GM23338 (cell line): ENCODE results near the gene TRDN. TPM values are rescaled to one million over a fixed set of nuclear protein-coding genes. Genes with fewer than 3 reads are reported as not detected.

Experiments used
- ATAC-seq: fragments of 200-7000 bp; cut with Tn5 transposase; 3 replicates; pipeline ENCODE4 v1.9.1; 2020
- DNase-seq: peaks from one replicate; pipeline ENCODE4 v3.0.0-alpha.2; 2015; ENCODE audit warnings: low spot score
- H2AFZ ChIP-seq: fragments of 200-600 bp; sonication (generic); 2 replicates; pipeline ENCODE4 v1.8.0; 2016; ENCODE audit warnings: antibody characterized with exemption, mild to moderate bottlenecking, moderate library complexity
- H3F3A ChIP-seq: fragments of 200-600 bp; sonication (generic); replicated peaks from 2 replicates; pipeline ENCODE4 v1.8.0; 2017; ENCODE audit warnings: antibody characterized with exemption, mixed run types, low read depth
- H3K27ac ChIP-seq: fragments of 200-600 bp; sonication (generic); 2 replicates; pipeline ENCODE4 v1.6.1; 2016; ENCODE audit warnings: low read depth
- H3K27me3 ChIP-seq: fragments of 200-600 bp; sonication (generic); 2 replicates; pipeline ENCODE4 v1.8.0; 2016; ENCODE audit warnings: mild to moderate bottlenecking, mixed run types, moderate library complexity; ENCODE audit not compliant: insufficient read depth
- H3K36me3 ChIP-seq: fragments of 200-600 bp; sonication (generic); 2 replicates; pipeline ENCODE4 v1.8.0; 2016; ENCODE audit warnings: mild to moderate bottlenecking; ENCODE audit not compliant: insufficient read depth
- H3K4me1 ChIP-seq: fragments of 200-600 bp; sonication (generic); 2 replicates; pipeline ENCODE4 v1.8.0; 2016; ENCODE audit warnings: mild to moderate bottlenecking, moderate library complexity; ENCODE audit not compliant: insufficient read depth
- H3K4me2 ChIP-seq: fragments of 200-600 bp; sonication (generic); 2 replicates; pipeline ENCODE4 v1.7.1; 2017; ENCODE audit warnings: mixed run types
- H3K4me3 ChIP-seq: fragments of 200-600 bp; sonication (generic); 2 replicates; pipeline ENCODE4 v1.6.1; 2016; ENCODE audit warnings: mixed run types
- H3K79me2 ChIP-seq: fragments of 200-600 bp; sonication (generic); replicated peaks from 2 replicates; pipeline ENCODE4 v1.8.0; 2017; ENCODE audit warnings: mild to moderate bottlenecking; ENCODE audit not compliant: insufficient read depth
- H3K9me2 ChIP-seq: fragments of 200-600 bp; sonication (generic); 2 replicates; pipeline ENCODE4 v1.8.0; 2017; ENCODE audit not compliant: insufficient read depth
- H4K20me1 ChIP-seq: fragments of 200-600 bp; sonication (generic); replicated peaks from 2 replicates; pipeline ENCODE4 v1.8.0; 2017; ENCODE audit warnings: mild to moderate bottlenecking; ENCODE audit not compliant: insufficient read depth
- H3K27ac Mint-ChIP-seq: 2 replicates; pipeline ENCODE4 v1.8.0; 2020; ENCODE audit warnings: inconsistent platforms, mild to moderate bottlenecking, moderate library complexity, mixed read lengths
- H3K27me3 Mint-ChIP-seq: 3 replicates; pipeline ENCODE4 v1.8.0; 2022; ENCODE audit warnings: low read depth, mild to moderate bottlenecking, moderate library complexity, mixed read lengths, inconsistent platforms; ENCODE audit not compliant: insufficient read depth, poor library complexity
- H3K36me3 Mint-ChIP-seq: 3 replicates; pipeline ENCODE4 v1.8.0; 2021; ENCODE audit warnings: low read depth, mild to moderate bottlenecking, inconsistent platforms, moderate library complexity, mixed read lengths
- H3K4me1 Mint-ChIP-seq: 3 replicates; pipeline ENCODE4 v1.8.0; 2020; ENCODE audit warnings: mild to moderate bottlenecking, inconsistent platforms, mixed read lengths
- H3K4me3 Mint-ChIP-seq: 3 replicates; pipeline ENCODE4 v1.8.0; 2021; ENCODE audit warnings: moderate library complexity, mild to moderate bottlenecking, inconsistent platforms, mixed read lengths
- H3K9me3 Mint-ChIP-seq: 3 replicates; pipeline ENCODE4 v1.8.0; 2020; ENCODE audit warnings: moderate library complexity, mild to moderate bottlenecking, inconsistent platforms, mixed read lengths
- CREB1 ChIP-seq: fragments of 250-450 bp; sonication (Bioruptor Pico); IDR thresholded peaks from 2 replicates; pipeline ENCODE4 v1.5.0; 2020; ENCODE audit warnings: low read depth, mild to moderate bottlenecking, moderate library complexity
- EZH2 ChIP-seq: fragments of 200-600 bp; sonication (generic); IDR thresholded peaks from one replicate; pipeline ENCODE4 v1.8.0; 2017; ENCODE audit warnings: antibody characterized with exemption, mild to moderate bottlenecking, low read depth; ENCODE audit not compliant: unreplicated experiment
- EZH2phosphoT487 ChIP-seq: fragments of 200-600 bp; sonication (generic); IDR thresholded peaks from one replicate; pipeline ENCODE4 v1.8.1; 2018; ENCODE audit warnings: antibody characterized with exemption; ENCODE audit not compliant: unreplicated experiment
- JUNB ChIP-seq: IDR thresholded peaks from one replicate; pipeline ENCODE4 v1.6.1; 2016; ENCODE audit warnings: antibody characterized with exemption; ENCODE audit not compliant: unreplicated experiment
- NANOG ChIP-seq: IDR thresholded peaks from 2 replicates; pipeline ENCODE4 v1.6.1; 2016; ENCODE audit warnings: antibody characterized with exemption, borderline replicate concordance
- POLR2AphosphoS5 ChIP-seq: IDR thresholded peaks from 2 replicates; pipeline ENCODE4 v1.6.1; 2016; ENCODE audit warnings: antibody characterized with exemption, low read depth
- STAT1 ChIP-seq: IDR thresholded peaks from one replicate; pipeline ENCODE4 v1.6.1; 2016; ENCODE audit warnings: antibody characterized with exemption; ENCODE audit not compliant: unreplicated experiment
- ZNF331 ChIP-seq: fragments of 250-450 bp; sonication (Bioruptor Pico); IDR thresholded peaks from 2 replicates; pipeline ENCODE4 v1.5.0; 2020; ENCODE audit warnings: low read depth, mild to moderate bottlenecking, moderate library complexity
- polyA plus RNA-seq: library from polyadenylated mRNA; unstranded; fragments of >200 nt; fragmentation: Nextera tagmentation; extraction: Ambion mirVana; gene quantifications from 2 replicates; pipeline ENCODE4 v1.2.1, GENCODE V29; 2016
- total RNA-seq: library from RNA; depleted of rRNA; stranded (reverse); fragments of >200 nt; shearing (Covaris generic); gene quantifications from 2 replicates; pipeline ENCODE4 v1.2.3, GENCODE V29; 2014
- TF ChIP-seq, protein P1 (sequence below): fragments of 250-450 bp; sonication (Bioruptor Pico); IDR thresholded peaks from 2 replicates; pipeline ENCODE4 v1.5.0; 2020; ENCODE audit warnings: mild to moderate bottlenecking, moderate library complexity

TRDN gene
- total and polyA plus RNA-seq, 2 experiments from 2014 or later: 35.5 to 137 TPM

DNA sequence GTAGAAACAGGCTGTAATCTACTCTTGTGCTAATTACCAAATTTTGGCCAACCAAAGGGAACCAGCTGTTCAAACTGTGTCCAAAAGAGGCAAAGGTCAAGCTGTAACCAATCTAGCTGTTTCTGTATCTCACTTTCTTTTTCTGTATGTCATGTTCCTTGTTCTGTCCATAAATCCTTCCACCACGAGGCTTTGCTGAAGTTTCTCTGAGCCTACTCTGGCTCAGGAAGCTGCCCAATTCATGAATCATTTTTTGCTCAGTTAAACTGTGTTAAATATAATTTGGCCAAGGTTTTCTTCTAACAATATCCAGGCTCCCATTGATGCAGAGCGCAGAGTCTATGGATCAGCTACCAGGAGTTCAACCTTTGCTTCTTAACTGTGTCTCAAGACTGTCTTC lies 272.8 kb downstream of the TRDN start:
- H3K27me3 Mint-ChIP-seq: no peaks in the 10 kb centered on the region
- Histone ChIP-seq H4K20me1 (no peaks in the 10 kb centered on the region), H2AFZ (no peak overlapping the region), H3K4me2 (no peak overlapping the region), H3K27me3 (no peaks in the 10 kb centered on the region), H3F3A (no peaks in the 10 kb centered on the region), H3K9me2 (peaks cover 8% of the 10 kb centered on the region; the same call in 1 of the 2 replicates), H3K79me2 (no peaks in the 10 kb centered on the region), H3K4me3 (no peak overlapping the region), H3K4me1 (no peaks in the 10 kb centered on the region), H3K27ac (no peak overlapping the region), H3K36me3 (no peaks in the 10 kb centered on the region)
- DNase-seq (no peak), ATAC-seq (no peak)
- H3K9me3 Mint-ChIP-seq: no peaks in the 10 kb centered on the region
- no peak overlapping the region for H3K4me3 Mint-ChIP-seq
- no peaks in the 10 kb centered on the region for H3K36me3 Mint-ChIP-seq
- TF ChIP-seq ZNF331 (CRISPR knock-in tag): no peak
- H3K4me1 Mint-ChIP-seq: no peaks in the 10 kb centered on the region
- no peak overlapping the region for H3K27ac Mint-ChIP-seq

DNA sequence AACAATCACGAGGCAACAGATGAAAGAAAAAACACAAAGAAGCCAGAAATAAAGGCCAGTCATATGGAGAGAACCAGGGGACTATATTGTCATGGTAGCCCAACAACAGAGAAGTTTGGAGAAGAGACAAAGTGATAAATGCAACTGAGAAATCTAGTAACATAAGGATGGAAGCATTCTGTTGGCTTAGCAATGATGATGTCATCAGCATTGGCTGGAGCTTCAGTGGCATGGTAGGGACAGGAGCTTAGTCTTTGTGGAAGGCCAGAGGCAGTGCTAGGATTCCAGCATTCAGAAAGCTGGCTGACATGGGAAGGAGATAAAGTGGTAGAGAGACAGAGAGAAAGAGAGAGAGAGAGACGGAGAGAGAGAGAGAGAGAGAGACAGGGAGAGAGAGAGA lies 276.4 kb downstream of the TRDN start:
- H3K9me2 ChIP-seq: peaks cover 8% of the 10 kb centered on the region; the same call in 1 of the 2 replicates
- H3K27ac Mint-ChIP-seq: no peak overlapping the region

More for the DNA sequence above, 276.4 kb downstream of the TRDN start:
- Histone ChIP-seq H3K4me2 (no peak overlapping the region), H3F3A (no peaks in the 10 kb centered on the region), H3K4me1 (no peaks in the 10 kb centered on the region), H3K36me3 (no peaks in the 10 kb centered on the region), H2AFZ (no peak overlapping the region), H4K20me1 (no peaks in the 10 kb centered on the region), H3K4me3 (no peak overlapping the region), H3K79me2 (no peaks in the 10 kb centered on the region), H3K27me3 (no peaks in the 10 kb centered on the region), H3K27ac (no peak overlapping the region)
- ATAC-seq: no peak
- H3K9me3 Mint-ChIP-seq: no peaks in the 10 kb centered on the region
- DNase-seq: no peak
- H3K4me3 Mint-ChIP-seq: no peak overlapping the region
- H3K36me3 Mint-ChIP-seq: no peaks in the 10 kb centered on the region
- no peaks in the 10 kb centered on the region for H3K27me3 Mint-ChIP-seq
- TF ChIP-seq EZH2phosphoT487 (no peak), NANOG (no peak), CREB1 (CRISPR knock-in tag) (no peak), ZNF331 (CRISPR knock-in tag) (no peak), STAT1 (no peak), POLR2AphosphoS5 (no peak), JUNB (no peak), EZH2 (no peak)
- TF ChIP-seq, protein P1, sequence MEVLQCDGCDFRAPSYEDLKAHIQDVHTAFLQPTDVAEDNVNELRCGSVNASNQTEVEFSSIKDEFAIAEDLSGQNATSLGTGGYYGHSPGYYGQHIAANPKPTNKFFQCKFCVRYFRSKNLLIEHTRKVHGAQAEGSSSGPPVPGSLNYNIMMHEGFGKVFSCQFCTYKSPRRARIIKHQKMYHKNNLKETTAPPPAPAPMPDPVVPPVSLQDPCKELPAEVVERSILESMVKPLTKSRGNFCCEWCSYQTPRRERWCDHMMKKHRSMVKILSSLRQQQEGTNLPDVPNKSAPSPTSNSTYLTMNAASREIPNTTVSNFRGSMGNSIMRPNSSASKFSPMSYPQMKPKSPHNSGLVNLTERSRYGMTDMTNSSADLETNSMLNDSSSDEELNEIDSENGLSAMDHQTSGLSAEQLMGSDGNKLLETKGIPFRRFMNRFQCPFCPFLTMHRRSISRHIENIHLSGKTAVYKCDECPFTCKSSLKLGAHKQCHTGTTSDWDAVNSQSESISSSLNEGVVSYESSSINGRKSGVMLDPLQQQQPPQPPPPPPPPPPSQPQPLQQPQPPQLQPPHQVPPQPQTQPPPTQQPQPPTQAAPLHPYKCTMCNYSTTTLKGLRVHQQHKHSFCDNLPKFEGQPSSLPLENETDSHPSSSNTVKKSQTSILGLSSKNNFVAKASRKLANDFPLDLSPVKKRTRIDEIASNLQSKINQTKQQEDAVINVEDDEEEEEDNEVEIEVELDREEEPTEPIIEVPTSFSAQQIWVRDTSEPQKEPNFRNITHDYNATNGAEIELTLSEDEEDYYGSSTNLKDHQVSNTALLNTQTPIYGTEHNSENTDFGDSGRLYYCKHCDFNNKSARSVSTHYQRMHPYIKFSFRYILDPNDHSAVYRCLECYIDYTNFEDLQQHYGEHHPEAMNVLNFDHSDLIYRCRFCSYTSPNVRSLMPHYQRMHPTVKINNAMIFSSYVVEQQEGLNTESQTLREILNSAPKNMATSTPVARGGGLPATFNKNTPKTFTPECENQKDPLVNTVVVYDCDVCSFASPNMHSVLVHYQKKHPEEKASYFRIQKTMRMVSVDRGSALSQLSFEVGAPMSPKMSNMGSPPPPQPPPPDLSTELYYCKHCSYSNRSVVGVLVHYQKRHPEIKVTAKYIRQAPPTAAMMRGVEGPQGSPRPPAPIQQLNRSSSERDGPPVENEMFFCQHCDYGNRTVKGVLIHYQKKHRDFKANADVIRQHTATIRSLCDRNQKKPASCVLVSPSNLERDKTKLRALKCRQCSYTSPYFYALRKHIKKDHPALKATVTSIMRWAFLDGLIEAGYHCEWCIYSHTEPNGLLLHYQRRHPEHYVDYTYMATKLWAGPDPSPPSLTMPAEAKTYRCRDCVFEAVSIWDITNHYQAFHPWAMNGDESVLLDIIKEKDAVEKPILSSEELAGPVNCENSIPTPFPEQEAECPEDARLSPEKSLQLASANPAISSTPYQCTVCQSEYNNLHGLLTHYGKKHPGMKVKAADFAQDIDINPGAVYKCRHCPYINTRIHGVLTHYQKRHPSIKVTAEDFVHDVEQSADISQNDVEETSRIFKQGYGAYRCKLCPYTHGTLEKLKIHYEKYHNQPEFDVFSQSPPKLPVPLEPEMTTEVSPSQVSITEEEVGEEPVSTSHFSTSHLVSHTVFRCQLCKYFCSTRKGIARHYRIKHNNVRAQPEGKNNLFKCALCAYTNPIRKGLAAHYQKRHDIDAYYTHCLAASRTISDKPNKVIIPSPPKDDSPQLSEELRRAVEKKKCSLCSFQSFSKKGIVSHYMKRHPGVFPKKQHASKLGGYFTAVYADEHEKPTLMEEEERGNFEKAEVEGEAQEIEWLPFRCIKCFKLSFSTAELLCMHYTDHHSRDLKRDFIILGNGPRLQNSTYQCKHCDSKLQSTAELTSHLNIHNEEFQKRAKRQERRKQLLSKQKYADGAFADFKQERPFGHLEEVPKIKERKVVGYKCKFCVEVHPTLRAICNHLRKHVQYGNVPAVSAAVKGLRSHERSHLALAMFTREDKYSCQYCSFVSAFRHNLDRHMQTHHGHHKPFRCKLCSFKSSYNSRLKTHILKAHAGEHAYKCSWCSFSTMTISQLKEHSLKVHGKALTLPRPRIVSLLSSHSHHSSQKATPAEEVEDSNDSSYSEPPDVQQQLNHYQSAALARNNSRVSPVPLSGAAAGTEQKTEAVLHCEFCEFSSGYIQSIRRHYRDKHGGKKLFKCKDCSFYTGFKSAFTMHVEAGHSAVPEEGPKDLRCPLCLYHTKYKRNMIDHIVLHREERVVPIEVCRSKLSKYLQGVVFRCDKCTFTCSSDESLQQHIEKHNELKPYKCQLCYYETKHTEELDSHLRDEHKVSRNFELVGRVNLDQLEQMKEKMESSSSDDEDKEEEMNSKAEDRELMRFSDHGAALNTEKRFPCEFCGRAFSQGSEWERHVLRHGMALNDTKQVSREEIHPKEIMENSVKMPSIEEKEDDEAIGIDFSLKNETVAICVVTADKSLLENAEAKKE (CRISPR knock-in tag): no peak
- no peaks in the 10 kb centered on the region for H3K4me1 Mint-ChIP-seq
